PC-9 (cell line): ENCODE results near the gene PCDHB5.

Experiments used
- CTCF ChIP-seq: fragments of 200-600 bp; sonication (generic); conservative IDR thresholded peaks from 2 replicates; pipeline ENCODE4 v1.6.1; 2017; ENCODE audit warnings: mixed run types, antibody characterized with exemption, mild to moderate bottlenecking, moderate library complexity
- EZH2 ChIP-seq: fragments of 200-600 bp; sonication (generic); IDR thresholded peaks from 2 replicates; pipeline ENCODE4 v1.8.0; 2017; ENCODE audit warnings: antibody characterized with exemption, low read depth

GRCh38 chr5:141182248-141182647 is 47.2 kb downstream of the PCDHB5 start, which contains the start of gene PCDHB16:
- peak; percentile 40; the same call in 1 of the 2 replicates for TF ChIP-seq CTCF
- no peak for TF ChIP-seq EZH2
